ENCODE data around the gene COL6A5.
"Not testable (repeated sequence)": the region's sequence is repeated elsewhere in the genome, so short reads cannot be mapped to it uniquely, and the experiment has no call there.

- not testable (repeated sequence) for TF ChIP-seq CTCF (IDR thresholded peaks at IDR 0.05; ENCODE audit: low read length); EZH2 (IDR thresholded peaks at IDR 0.05; ENCODE audit: borderline replicate concordance, low read length)
Observed at GRCh38 chr3:130408253-130408652, 62.8 kb downstream of the COL6A5 start.

All from OCI-LY1 (cell line).